ENCODE results near the gene PNPLA7.

- TF ChIP-seq, protein P1, sequence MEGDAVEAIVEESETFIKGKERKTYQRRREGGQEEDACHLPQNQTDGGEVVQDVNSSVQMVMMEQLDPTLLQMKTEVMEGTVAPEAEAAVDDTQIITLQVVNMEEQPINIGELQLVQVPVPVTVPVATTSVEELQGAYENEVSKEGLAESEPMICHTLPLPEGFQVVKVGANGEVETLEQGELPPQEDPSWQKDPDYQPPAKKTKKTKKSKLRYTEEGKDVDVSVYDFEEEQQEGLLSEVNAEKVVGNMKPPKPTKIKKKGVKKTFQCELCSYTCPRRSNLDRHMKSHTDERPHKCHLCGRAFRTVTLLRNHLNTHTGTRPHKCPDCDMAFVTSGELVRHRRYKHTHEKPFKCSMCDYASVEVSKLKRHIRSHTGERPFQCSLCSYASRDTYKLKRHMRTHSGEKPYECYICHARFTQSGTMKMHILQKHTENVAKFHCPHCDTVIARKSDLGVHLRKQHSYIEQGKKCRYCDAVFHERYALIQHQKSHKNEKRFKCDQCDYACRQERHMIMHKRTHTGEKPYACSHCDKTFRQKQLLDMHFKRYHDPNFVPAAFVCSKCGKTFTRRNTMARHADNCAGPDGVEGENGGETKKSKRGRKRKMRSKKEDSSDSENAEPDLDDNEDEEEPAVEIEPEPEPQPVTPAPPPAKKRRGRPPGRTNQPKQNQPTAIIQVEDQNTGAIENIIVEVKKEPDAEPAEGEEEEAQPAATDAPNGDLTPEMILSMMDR (IDR thresholded peaks at IDR 0.05), result no peak
- TF ChIP-seq POLR2A (IDR thresholded peaks at IDR 0.05) (no peak), POLR2AphosphoS5 (IDR thresholded peaks at IDR 0.05) (no peak)
Measured at GRCh38 chr9:137438591-137439157, 111.5 kb downstream of the PNPLA7 start.
